Skeletal muscle satellite cell (primary cell): ENCODE measurements around the gene KLK13.

Experiments
- H3K27me3 ChIP-seq: 2 replicates; pipeline ENCODE4 v1.7.0; 2013; ENCODE audit warnings: low read length; ENCODE audit not compliant: control insufficient read depth, insufficient read depth
- H3K36me3 ChIP-seq: 2 replicates; pipeline ENCODE4 v1.7.0; 2013; ENCODE audit warnings: mild to moderate bottlenecking, control low read depth, low read length; ENCODE audit not compliant: insufficient read depth
- H3K4me1 ChIP-seq: 2 replicates; pipeline ENCODE4 v1.7.0; 2013; ENCODE audit warnings: low read length; ENCODE audit not compliant: control insufficient read depth, insufficient read depth
- H3K4me2 ChIP-seq: 2 replicates; pipeline ENCODE4 v1.7.0; 2013; ENCODE audit warnings: mild to moderate bottlenecking, low read length
- H3K4me3 ChIP-seq: 2 replicates; pipeline ENCODE4 v1.7.0; 2013; ENCODE audit warnings: low read length
- H3K9ac ChIP-seq: 2 replicates; pipeline ENCODE4 v1.7.0; 2013; ENCODE audit warnings: mild to moderate bottlenecking, low read depth, low read length, moderate library complexity
- H3K9me3 ChIP-seq: replicated peaks from 2 replicates; pipeline ENCODE4 v1.7.0; 2013; ENCODE audit warnings: mild to moderate bottlenecking, control low read depth, low read length

Gene KLK13

GRCh38 chr19:51076631-51077213 lies 11.8 kb upstream of the KLK13 start:
- no peak overlapping the region for H3K9ac ChIP-seq
- no peaks in the 10 kb centered on the region for H3K4me1 ChIP-seq
- H3K36me3 ChIP-seq: no peaks in the 10 kb centered on the region
- H3K4me3 ChIP-seq: no peak overlapping the region
- no peaks in the 10 kb centered on the region for H3K9me3 ChIP-seq
- no peak overlapping the region for H3K4me2 ChIP-seq
- no peaks in the 10 kb centered on the region for H3K27me3 ChIP-seq

GRCh38 chr19:51075998-51076397 lies 11.1 kb upstream of the KLK13 start:
- no peak overlapping the region for H3K9ac ChIP-seq
- no peaks in the 10 kb centered on the region for H3K4me1 ChIP-seq
- no peak overlapping the region for H3K4me2 ChIP-seq
- H3K9me3 ChIP-seq: no peaks in the 10 kb centered on the region
- no peaks in the 10 kb centered on the region for H3K27me3 ChIP-seq
- no peak overlapping the region for H3K4me3 ChIP-seq
- H3K36me3 ChIP-seq: no peaks in the 10 kb centered on the region

- no peaks in the 10 kb centered on the region for H3K27me3 ChIP-seq
- no peaks in the 10 kb centered on the region for H3K4me1 ChIP-seq
These were observed 6.2 kb upstream of the KLK13 start for GRCh38 chr19:51071095-51071405.

GRCh38 chr19:51070334-51071094 lies 5.6 kb upstream of the KLK13 start:
- Histone ChIP-seq H3K27me3 (no peaks in the 10 kb centered on the region), H3K4me2 (no peak overlapping the region), H3K36me3 (no peaks in the 10 kb centered on the region), H3K9ac (no peak overlapping the region), H3K4me3 (no peak overlapping the region), H3K4me1 (no peaks in the 10 kb centered on the region), H3K9me3 (no peaks in the 10 kb centered on the region)

More at GRCh38 chr19:51071095-51071405, 6.2 kb upstream of the KLK13 start:
- H3K4me3 ChIP-seq: no peak overlapping the region
- H3K9ac ChIP-seq: no peak overlapping the region
- no peaks in the 10 kb centered on the region for H3K36me3 ChIP-seq
- H3K4me2 ChIP-seq: no peak overlapping the region
- no peaks in the 10 kb centered on the region for H3K9me3 ChIP-seq

GRCh38 chr19:51066393-51067186 lies 1.7 kb upstream of the KLK13 start:
- no peak overlapping the region for H3K9ac ChIP-seq
- H3K27me3 ChIP-seq: no peaks in the 10 kb centered on the region
- H3K4me1 ChIP-seq: no peaks in the 10 kb centered on the region
- no peak overlapping the region for H3K4me3 ChIP-seq
- no peak overlapping the region for H3K4me2 ChIP-seq
- H3K9me3 ChIP-seq: no peaks in the 10 kb centered on the region
- no peaks in the 10 kb centered on the region for H3K36me3 ChIP-seq

- H3K9ac ChIP-seq: no peak overlapping the region
- H3K4me1 ChIP-seq: no peaks in the 10 kb centered on the region
- H3K4me3 ChIP-seq: no peak overlapping the region
- H3K9me3 ChIP-seq: no peaks in the 10 kb centered on the region
- no peaks in the 10 kb centered on the region for H3K27me3 ChIP-seq
- no peak overlapping the region for H3K4me2 ChIP-seq
- H3K36me3 ChIP-seq: no peaks in the 10 kb centered on the region
These were observed 499 bp upstream of the KLK13 start for GRCh38 chr19:51065221-51065960.

GRCh38 chr19:51063664-51064063 lies 1.2 kb downstream of the KLK13 start:
- H3K36me3 ChIP-seq: no peaks in the 10 kb centered on the region
- no peak overlapping the region for H3K4me2 ChIP-seq
- H3K4me3 ChIP-seq: no peak overlapping the region
- no peak overlapping the region for H3K9ac ChIP-seq
- H3K9me3 ChIP-seq: no peaks in the 10 kb centered on the region
- H3K27me3 ChIP-seq: no peaks in the 10 kb centered on the region
- H3K4me1 ChIP-seq: no peaks in the 10 kb centered on the region

- Histone ChIP-seq H3K27me3 (no peaks in the 10 kb centered on the region), H3K9me3 (no peaks in the 10 kb centered on the region), H3K9ac (no peak overlapping the region), H3K4me3 (no peak overlapping the region), H3K4me2 (no peak overlapping the region), H3K36me3 (no peaks in the 10 kb centered on the region), H3K4me1 (no peaks in the 10 kb centered on the region)
These were observed 3.9 kb downstream of the KLK13 start for GRCh38 chr19:51060973-51061372.

- no peaks in the 10 kb centered on the region for H3K36me3 ChIP-seq
- H3K4me3 ChIP-seq: no peak overlapping the region
These were observed 4.6 kb downstream of the KLK13 start for GRCh38 chr19:51060336-51060735.

GRCh38 chr19:51059715-51060114 lies 5.2 kb downstream of the KLK13 start:
- Histone ChIP-seq H3K27me3 (no peaks in the 10 kb centered on the region), H3K9ac (no peak overlapping the region), H3K9me3 (no peaks in the 10 kb centered on the region), H3K4me3 (no peak overlapping the region), H3K36me3 (no peaks in the 10 kb centered on the region), H3K4me1 (no peaks in the 10 kb centered on the region), H3K4me2 (no peak overlapping the region)

More at GRCh38 chr19:51060336-51060735, 4.6 kb downstream of the KLK13 start:
- no peaks in the 10 kb centered on the region for H3K9me3 ChIP-seq
- no peaks in the 10 kb centered on the region for H3K4me1 ChIP-seq
- no peak overlapping the region for H3K9ac ChIP-seq
- H3K27me3 ChIP-seq: no peaks in the 10 kb centered on the region
- no peak overlapping the region for H3K4me2 ChIP-seq

- no peak overlapping the region for H3K4me3 ChIP-seq
- H3K9ac ChIP-seq: no peak overlapping the region
- H3K4me1 ChIP-seq: no peaks in the 10 kb centered on the region
- no peaks in the 10 kb centered on the region for H3K36me3 ChIP-seq
- no peaks in the 10 kb centered on the region for H3K9me3 ChIP-seq
- no peaks in the 10 kb centered on the region for H3K27me3 ChIP-seq
- no peak overlapping the region for H3K4me2 ChIP-seq
These were observed 9.0 kb downstream of the KLK13 start for GRCh38 chr19:51055866-51056265.
